ENCODE data around the gene EHBP1L1. TPM values are rescaled to one million over a fixed set of nuclear protein-coding genes. Genes with fewer than 3 reads are reported as not detected.

Gene EHBP1L1
- 49.2 TPM for polyA plus RNA-seq (2013, experiment 1 of 2; ENCODE audit: insufficient read length)
- 53.5 TPM for polyA plus RNA-seq (2013, experiment 2 of 2; ENCODE audit: insufficient read length)

DNA sequence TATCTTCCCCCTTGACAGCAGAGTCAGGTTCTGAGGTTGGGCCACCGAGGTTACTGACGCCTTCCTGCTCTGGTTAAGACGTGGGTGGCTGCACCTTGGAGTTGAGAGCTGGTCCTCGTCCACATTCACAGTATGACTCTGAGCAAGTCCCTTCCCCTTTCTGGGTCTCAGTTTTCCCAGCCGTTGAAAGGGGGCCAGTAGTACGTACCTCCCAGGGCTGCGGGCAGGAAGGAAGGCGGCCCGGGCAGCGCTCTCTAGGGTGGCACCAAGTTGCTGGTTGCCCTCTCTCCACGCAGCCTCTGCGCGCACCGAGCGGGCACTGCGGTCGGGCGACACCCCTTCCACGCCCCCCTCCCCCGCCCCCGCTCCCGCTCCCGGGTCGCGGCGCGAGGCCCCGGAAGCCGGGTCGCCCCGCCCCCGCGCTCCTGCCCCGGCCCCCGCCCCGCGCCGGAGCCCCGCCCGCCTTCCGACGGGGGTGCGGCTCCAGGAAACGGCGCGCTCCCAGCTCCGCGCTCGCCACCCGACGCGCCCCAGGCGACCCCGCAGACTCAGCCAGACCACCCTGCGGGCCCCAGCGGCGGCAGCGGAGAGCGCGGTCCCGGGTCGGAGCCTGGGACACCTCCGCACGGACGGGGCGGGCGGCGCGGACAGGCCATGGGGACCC lies at the start of gene EHBP1L1:
Gene EHBP1L1, plus strand, starts transcription at position 486 of the 664 bp plus-strand sequence. CDS start 250 bp downstream, outside the sequence.
- DNase-seq, result peak; percentile 51

DNA sequence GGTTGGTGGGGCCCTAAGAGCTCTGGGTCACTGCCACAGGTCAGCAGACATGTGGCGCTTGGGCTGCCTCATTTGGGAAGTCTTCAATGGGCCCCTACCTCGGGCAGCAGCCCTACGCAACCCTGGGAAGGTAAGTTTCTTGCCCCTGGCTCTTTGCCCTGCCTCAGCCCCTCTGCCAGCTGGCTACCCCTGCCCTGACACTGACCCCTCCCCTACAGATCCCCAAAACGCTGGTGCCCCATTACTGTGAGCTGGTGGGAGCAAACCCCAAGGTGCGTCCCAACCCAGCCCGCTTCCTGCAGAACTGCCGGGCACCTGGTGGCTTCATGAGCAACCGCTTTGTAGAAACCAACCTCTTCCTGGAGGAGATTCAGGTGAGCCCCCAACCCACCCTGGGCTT lies 49.1 kb upstream of the EHBP1L1 start:
- DNase-seq, result no peak

DNA sequence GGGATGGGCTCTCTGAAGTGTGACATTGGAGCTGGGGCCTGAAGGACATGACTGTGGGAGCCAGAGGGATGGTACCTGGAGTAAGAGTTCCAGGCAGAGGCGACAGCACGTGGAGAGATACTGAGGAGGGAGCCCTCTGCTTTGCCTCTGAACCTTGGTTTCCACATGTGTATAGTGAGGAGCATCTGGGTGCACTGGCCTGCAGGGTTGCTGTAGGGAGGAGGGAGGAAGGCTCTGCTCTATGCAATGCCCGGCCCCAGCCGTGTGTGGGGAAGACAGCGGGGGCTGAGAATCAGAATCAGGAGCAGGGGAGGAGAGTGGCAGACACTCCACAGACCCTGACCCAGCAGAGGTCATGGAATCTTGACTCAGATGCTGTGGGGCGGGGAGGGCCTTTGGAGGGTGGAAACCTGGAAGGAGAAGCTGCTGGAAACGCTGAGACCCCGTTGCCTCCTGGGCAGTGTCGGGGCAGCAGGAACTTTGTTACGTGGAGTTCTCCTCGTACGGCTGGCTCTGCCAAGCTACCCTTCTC lies 47.0 kb upstream of the EHBP1L1 start:
- DNase-seq, result no peak

DNA sequence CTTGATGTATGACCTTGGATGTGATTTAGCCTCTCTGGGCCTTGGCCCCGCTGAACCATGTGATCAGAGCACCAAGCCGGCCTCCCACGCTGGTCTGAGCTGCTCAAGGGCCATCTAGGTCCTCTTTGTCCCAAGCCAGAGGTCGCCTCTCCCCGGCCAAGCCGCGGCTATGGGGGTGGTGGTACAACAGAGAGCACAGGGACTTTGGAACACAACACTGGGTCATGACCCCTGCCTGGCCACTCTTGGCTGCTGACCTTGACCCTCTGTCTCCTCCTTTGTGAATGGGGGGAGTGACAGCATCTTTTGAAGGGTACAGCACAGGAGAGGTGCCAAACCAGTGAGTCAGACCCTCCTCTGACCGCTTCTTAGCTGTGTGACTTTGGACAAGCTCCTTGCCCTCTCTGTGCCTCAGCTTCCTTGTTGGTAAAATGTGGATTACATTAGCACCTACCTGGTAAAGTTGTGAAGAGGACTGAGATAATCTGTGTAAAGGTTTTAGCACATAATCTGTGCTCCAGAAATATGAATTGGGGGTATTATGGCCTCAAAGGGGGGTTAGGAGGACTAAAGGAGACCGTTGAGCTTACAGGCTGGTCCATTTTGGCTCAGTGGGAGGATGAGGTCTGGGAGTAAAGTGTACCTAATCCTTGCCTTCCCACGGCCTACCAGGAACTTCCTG lies 46.2 kb upstream of the EHBP1L1 start:
- DNase-seq, result no peak

DNA sequence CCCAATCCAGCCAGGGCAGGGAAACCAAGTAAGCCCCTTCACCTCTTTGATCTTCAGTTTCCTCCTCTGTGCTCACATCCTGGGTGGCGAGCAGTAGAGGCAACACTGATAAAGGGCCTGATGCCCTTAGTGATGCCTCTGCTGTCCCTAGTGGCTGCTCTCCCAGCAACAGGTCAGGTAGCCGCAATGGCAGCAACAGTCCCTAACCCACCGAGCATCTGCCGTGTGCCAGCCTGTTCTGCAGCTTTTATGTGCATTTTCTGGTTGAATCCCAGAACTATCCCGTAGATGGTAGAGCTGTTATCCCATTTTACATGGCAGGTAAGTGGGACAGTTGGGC lies 45.7 kb upstream of the EHBP1L1 start:
- DNase-seq, result no peak

DNA sequence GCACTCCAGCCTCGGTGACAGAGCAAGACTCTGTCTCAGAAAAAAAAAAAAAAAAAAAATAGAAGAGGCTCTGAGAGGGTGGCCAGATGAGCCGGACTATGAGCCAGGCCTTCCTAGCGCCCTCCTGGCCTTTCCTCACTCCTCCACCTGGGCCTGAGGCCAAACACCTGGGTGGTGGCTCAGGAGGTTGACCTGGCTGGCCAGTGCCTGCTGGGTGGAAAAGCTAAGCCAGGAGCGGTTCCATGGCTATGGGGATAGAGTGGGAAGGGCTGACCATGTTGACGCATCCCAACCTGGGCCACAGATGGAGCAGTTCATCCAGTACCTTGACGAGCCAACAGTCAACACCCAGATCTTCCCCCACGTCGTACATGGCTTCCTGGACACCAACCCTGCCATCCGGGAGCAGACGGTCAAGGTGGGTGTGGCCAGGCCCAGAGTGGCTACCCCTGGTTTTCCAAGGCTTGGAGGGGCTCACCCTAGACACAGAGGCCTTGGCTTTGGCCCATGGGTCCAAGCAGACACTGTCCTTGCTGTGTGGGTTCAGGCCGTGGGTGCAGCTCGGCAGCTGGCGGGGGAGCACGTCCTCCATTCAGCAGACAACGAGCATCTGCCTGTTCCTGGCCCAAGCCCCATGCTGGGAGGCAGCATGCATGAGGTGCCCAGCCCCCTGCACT lies 43.3 kb upstream of the EHBP1L1 start:
- DNase-seq, result no peak

DNA sequence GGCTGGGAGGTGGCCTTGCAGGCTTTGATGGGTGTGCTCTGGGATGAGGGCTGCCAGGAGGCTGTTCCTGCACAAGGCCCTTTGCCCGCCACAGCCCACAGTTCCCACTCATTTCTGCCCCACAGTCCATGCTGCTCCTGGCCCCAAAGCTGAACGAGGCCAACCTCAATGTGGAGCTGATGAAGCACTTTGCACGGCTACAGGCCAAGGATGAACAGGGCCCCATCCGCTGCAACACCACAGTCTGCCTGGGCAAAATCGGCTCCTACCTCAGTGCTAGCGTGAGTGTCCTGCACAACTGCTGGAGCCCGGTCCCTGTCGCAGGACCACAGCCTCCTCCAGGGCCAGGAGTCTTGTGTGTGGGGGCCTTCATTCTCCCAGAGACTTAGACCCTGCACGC lies 40.8 kb upstream of the EHBP1L1 start:
- no peak for DNase-seq

DNA sequence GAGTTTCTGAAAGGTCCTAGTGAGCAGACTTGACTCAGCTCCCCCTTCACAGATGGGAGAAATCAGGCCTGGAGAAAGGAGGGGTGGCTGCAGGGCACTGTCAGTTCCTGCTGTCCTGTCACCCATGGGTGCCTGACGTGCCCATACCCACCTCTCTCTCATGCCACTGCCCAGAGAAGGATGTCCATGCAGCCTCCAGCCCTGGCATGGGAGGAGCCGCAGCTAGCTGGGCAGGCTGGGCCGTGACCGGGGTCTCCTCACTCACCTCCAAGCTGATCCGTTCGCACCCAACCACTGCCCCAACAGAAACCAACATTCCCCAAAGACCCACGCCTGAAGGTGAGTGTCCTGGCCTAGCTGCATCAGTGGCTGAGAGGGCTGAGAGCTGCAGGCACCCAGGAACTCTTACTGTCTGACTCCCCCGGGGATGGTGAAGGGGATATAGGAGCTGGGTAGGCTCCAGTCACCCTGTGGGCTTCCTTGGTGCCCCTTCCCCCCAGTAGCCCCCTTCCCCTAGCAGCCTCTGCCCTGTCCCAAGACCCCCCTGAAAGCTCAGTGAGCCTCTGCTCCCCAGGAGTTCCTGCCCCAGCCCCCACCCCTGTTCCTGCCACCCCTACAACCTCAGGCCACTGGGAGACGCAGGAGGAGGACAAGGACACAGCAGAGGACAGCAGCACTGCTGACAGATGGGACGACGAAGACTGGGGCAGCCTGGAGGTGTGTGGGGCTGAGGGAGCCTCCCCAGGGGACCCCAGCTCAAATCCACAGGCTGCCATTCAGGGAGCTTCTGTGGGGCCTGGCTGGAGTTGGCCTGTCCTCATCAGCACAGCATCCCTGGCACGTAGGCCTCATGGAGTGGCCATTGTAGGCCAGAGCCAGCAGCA lies 39.2 kb upstream of the EHBP1L1 start:
- no peak for DNase-seq

DNA sequence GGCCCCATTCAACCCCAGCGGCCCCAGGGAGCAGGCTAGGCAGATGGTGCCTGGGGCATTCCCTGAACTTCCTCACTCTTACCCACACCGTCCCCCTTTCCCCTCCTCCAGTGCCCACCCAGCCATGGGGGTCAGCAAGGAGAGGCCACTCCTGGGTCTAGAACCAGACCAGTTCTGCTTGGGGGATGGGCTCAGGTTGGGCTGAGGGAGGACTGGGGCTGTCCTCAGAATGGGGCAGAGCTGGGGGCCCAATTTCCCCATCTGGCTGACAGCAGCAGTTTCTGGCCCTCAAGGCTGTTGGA lies 38.6 kb upstream of the EHBP1L1 start:
- DNase-seq, result no peak

DNA sequence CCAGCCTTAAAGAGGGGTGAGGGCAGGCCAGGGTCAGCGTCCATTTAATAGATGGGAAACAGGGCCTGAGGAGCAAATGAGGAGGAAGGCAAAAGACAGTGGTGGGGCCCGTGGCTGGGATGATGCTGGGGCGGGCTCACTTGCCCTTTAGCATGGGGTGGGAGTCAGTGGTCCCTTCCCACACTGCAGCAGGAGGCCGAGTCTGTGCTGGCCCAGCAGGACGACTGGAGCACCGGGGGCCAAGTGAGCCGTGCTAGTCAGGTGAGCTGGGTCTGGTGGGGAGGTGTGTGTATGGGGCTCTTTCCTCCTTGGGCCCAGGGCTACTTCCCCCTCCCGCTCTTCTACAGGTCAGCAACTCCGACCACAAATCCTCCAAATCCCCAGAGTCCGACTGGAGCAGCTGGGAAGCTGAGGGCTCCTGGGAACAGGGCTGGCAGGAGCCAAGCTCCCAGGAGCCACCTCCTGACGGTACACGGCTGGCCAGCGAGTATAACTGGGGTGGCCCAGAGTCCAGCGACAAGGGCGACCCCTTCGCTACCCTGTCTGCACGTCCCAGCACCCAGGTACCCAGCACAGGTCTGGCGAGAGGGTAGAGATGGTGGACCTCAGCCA lies 38.1 kb upstream of the EHBP1L1 start:
- no peak for DNase-seq

DNA sequence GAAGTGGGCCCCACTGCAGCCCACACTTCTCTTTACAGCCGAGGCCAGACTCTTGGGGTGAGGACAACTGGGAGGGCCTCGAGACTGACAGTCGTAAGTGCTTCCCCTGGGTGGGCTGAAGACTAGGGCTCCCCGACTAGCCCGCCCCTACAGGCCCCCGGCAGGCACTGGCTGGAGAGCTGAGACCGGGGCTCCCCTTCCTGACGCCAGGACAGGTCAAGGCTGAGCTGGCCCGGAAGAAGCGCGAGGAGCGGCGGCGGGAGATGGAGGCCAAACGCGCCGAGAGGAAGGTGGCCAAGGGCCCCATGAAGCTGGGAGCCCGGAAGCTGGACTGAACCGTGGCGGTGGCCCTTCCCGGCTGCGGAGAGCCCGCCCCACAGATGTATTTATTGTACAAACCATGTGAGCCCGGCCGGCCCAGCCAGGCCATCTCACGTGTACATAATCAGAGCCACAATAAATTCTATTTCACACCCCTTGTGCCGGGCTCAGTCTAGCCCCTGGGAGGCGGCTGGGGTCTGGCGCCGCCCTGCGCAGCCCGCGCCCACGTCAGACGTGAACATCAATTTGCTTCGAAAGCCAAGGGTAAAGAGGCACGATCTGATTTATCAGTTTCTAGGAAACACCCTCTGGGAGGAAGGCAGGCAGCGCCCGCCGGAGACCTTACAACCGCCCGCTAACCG lies 37.5 kb upstream of the EHBP1L1 start:
- no peak for DNase-seq

DNA sequence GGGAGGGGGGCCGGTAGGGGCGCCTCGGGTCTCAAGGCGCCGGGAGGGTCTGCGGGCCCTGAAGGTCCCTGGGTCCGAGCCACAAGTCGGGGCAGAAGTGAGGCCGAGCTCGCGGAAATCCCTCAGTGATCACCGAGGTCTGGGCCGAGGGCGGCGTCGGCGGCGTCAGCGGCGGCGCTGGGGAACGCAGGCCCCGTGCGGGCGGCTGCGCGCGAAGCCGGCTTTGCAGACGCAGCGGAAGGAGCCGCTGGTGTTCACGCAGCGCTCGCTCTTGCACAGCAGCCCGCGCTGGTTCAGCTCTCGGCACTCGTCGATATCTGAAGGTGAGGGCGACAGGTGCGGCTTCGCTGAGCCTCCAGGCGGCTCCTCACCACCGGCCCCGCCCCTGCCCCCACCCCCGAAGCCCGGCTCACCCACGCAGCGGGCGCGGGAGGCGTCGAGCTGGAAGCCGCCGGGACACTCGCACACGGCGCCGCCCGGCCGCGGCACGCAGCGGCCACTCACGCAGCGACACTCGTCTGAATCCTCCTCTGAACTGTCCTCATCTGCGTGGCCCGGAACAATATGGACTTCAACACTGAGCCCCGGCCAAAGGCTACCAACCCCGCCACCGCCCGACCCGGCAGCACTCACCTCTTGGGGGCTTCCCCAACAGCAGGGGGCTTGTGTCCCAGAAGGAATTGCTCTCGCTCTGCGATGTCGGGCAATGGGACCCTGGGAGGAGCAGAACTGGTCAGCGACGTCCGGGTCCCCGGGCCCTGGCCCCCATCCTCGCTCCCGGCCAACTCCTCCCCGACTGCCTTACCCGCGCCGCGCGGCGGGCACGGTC lies 36.7 kb upstream of the EHBP1L1 start:
- DNase-seq, result no peak

DNA sequence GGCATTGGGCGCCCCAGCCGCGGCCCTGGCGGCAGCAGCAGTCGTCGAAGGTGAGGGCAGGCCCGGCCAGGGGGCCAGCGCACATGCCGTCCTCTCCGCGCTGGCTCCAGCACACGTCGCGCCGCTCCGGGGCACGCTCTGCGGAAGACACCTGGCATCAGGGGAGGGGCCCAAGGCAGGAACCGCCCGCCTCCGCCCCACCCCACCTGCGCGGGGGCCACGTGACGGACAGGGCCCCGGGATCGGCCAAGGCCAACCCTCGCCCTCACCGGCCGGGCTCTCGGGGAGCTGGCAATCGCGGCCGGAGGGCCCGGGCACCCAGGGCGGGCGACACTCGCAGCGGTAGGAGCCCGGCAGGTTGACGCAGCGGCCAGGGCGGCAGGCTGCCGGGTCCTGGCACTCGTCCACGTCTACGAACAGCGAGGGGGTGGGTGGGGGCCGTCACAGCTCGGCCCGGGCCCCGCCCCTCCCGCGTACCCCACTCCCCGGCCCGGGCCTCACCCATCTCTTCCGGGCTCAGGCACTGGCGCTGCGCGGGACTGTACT lies 36.0 kb upstream of the EHBP1L1 start:
- no peak for DNase-seq

DNA sequence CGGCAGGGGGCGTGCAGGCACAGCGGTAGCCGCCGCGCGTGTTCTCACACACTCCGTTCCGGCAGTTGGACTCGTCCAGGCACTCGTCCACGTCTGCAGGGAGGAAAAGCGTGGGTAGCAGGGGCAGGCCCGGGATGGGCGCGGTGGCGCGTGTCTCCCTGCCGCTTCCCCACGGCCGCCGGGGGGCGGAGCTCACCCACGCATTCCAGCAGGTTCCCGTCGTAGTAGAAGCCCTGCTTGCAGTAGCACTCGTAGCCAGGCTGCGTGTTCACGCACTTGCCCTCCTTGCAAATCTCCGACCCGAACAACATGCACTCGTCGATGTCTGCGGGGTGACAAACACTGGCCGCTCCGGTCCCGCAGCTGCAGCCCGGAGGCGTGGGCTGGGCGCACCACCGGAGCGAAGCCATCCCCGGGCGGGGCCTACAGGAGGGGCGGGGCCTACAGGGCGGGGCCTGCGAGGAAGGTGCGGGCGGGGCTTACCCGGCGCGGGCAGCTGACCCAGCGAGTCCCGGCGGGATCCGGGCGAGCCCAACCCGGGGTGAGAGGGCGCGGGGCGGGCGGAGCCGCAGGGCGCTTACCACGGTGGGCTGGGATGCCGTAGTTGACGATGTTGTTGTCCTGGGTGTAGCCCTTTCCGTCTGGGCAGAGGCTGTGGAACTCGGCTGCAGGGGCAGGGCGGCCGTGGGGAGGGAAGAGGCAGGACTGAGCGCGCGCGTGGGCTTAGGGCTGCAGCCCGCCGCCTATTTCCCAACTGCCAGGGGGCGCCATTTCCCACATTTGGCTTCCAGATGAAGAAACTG lies 35.4 kb upstream of the EHBP1L1 start:
- DNase-seq, result peak; percentile 88

DNA sequence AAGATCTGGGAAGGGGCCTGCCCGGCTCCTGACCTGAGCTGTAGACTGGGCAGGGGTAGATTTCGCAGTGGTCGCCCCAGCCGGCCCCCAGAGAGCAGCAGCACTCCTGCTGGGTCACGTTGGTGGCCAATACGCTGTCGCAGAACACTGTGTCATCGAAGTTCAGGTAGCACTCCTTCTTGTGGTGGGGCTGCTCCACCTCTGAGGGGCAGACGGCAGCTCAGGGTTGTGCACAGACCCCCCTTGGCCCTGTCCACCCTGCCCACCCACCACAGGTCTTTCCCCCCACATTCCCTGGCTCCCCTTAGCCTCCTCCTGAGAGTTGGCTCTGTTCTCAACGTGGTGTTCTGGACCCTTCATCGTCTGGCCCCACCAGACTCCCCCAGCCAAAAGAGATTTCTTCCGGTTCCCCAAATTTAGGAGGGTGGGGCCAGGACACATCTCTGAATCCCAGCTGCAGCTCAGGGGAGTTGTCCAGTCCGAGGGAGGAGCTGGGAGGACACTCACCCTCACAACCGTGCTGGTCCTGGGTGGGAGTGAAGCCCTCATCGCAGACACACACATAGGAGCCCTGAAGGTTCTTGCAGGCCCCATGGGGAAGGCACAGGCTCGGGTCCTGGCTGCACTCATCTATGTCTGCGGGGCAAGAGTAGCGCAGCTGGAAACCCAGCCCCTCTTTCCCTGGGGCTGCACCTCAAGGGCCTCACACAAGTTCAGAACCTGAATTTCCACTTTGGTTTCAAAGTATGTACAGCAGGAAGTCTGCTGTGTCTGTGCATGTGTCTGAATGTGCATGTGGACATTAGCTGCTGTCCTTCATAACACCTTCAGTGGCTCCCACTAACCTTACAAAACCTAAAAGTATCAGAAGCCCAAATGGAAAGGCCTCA lies 34.5 kb upstream of the EHBP1L1 start:
- DNase-seq, result no peak

DNA sequence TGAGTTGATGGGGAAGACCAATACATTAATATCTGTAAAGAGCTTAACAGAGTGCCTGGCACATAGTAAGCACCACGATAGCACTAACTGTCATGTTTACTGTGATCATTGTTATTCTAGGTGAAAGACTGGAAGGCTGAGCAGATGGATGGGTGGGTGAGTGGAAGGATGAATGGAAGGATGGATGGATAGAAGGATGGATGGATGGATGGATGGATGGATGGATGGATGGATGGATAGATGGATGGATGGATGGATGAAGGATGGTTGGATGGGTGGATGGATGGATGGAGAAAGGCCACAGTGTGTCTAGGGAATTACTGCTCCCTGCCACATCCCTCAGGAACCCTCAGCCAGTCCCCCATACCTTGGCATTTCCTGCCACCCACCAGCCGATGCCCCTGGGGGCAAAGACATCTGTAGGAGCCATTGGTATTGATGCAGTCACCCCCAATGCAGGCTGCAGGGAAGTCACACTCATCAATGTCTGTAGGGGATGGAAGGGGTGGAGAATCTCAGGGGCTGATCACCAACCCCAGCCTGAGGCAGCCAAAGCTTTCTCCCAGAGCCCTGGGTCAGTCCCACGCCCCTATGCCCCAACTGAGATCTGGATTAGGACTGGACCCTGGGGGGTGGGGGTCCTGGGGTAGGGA lies 33.0 kb upstream of the EHBP1L1 start:
- DNase-seq, result no peak

DNA sequence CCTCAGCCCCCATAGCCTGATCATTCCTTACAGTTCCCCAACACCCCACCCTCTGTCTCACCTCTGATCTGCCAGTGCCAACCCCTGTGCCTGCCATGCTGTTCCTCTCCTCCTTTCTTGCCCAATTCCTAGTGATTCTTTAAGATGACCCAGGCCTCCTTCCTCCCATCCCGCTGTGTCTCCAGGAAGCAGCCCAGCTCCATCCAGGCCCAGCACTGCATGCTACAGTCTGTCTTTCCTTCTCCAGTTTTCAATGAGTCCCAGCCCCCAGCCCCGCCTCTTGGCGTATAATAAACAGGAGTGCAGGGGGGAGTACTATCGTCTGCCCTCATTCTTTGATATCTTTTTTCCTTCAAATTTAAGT lies 30.0 kb upstream of the EHBP1L1 start:
- DNase-seq, result no peak

All from fibroblast of skin of scalp (primary cell).